ENCODE results near the gene GUCA2B.
A peak's percentile ranks its signal among the peaks of the same experiment; 100 is the strongest.

The GUCA2B gene

GRCh38 chr1:42143896-42144710 is 9.1 kb upstream of the GUCA2B start:
- no peak for DNase-seq (ENCODE audit: low read depth)

GRCh38 chr1:42144711-42145388 is 8.4 kb upstream of the GUCA2B start:
- DNase-seq (ENCODE audit: low read depth) = no peak

GRCh38 chr1:42145389-42145716 is 7.9 kb upstream of the GUCA2B start:
- DNase-seq (ENCODE audit: low read depth) = no peak

- no peak for DNase-seq (ENCODE audit: low read depth)
Measured at GRCh38 chr1:42145764-42146625, 7.2 kb upstream of the GUCA2B start.

- DNase-seq (ENCODE audit: low read depth) = peak; percentile 18
Measured at GRCh38 chr1:42146626-42147320, 6.4 kb upstream of the GUCA2B start.

GRCh38 chr1:42148166-42148565 is 5.0 kb upstream of the GUCA2B start:
- DNase-seq (ENCODE audit: low read depth) = no peak

GRCh38 chr1:42150651-42151050 is 2.6 kb upstream of the GUCA2B start:
- DNase-seq (ENCODE audit: low read depth) = no peak

- DNase-seq (ENCODE audit: low read depth) = no peak
Measured at GRCh38 chr1:42152119-42152518, 1.1 kb upstream of the GUCA2B start.

- DNase-seq (ENCODE audit: low read depth) = no peak
Measured at GRCh38 chr1:42153624-42154023, 414 bp downstream of the GUCA2B start.

- DNase-seq (ENCODE audit: low read depth) = no peak
Measured at GRCh38 chr1:42154685-42155084, 1.5 kb downstream of the GUCA2B start.

GRCh38 chr1:42155362-42155761 is 2.2 kb downstream of the GUCA2B start:
- DNase-seq (ENCODE audit: low read depth) = no peak

- no peak for DNase-seq (ENCODE audit: low read depth)
Measured at GRCh38 chr1:42157667-42158066, 4.5 kb downstream of the GUCA2B start.

GRCh38 chr1:42158189-42158588 is 5.0 kb downstream of the GUCA2B start:
- no peak for DNase-seq (ENCODE audit: low read depth)

- DNase-seq (ENCODE audit: low read depth) = no peak
Measured at GRCh38 chr1:42162181-42162580, 9.0 kb downstream of the GUCA2B start.

- DNase-seq (ENCODE audit: low read depth) = no peak
Measured at GRCh38 chr1:42163114-42163513, 9.9 kb downstream of the GUCA2B start.

GRCh38 chr1:42163536-42164503 is 10.6 kb downstream of the GUCA2B start:
- no peak for DNase-seq (ENCODE audit: low read depth)

- DNase-seq (ENCODE audit: low read depth) = no peak
Measured at GRCh38 chr1:42164551-42165420, 11.6 kb downstream of the GUCA2B start, which contains the start of gene GUCA2A. Gene GUCA2A (minus strand): TSS chr1:42164745. CDS start chr1:42164712, 33 bp downstream.

GRCh38 chr1:42165511-42166210 is 12.5 kb downstream of the GUCA2B start:
- no peak for DNase-seq (ENCODE audit: low read depth)

All from HS-5 (cell line).